GM21717 (cell line): ENCODE measurements around the gene AP5B1.

ENCODE experiments used
- ATAC-seq: cut with Tn5 transposase; IDR thresholded peaks from one replicate; pipeline ENCODE4 v1.9.1; 2021; ENCODE audit warnings: mild to moderate bottlenecking, moderate library complexity; ENCODE audit not compliant: unreplicated experiment

AP5B1 gene

GRCh38 chr11:65802841-65803240, 22.1 kb upstream of the AP5B1 start:
- ATAC-seq: peak; percentile 73

DNA sequence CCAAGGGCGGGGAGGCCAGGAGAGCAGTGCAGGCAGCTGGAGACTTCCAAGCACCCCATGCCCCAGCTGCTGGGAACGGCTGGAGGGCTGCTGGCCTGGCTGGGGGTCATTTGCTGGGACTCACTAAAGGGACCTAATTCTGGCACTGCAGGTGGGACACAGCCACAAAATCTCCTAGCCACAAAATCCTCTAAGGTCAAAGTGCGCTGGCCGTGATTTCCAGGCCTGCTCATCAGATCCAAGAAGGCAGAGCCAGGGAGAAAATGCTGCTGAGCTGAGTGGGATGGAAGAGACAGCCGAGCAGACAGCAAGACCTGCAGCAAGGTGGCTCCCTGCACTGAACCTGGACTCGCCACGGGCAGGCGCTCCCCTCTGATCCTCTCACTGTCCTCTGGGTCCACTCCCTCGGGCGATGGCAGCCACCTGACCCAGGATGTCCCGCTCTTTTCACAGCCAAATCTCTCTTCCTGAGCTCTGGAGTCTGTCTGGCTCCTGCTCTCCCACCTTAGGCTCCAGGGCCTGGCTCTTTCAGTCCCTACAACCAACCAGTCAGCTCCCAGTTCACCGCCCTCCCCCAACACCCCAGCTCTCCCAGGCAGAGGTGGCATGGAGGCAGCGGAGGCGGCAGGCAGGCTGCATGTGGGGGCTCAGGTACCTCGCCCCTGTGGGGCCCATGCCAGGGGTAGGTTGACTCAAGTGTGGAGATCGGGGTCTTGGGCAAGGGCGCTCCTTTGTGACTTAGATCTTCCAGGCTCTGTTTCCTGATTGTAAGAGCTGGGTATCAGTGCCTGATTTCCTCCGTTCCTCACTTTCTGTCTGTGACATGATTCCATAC, 20.6 kb upstream of the AP5B1 start:
- no peak for ATAC-seq

GRCh38 chr11:65798882-65799281, 18.1 kb upstream of the AP5B1 start:
- no peak for ATAC-seq

DNA sequence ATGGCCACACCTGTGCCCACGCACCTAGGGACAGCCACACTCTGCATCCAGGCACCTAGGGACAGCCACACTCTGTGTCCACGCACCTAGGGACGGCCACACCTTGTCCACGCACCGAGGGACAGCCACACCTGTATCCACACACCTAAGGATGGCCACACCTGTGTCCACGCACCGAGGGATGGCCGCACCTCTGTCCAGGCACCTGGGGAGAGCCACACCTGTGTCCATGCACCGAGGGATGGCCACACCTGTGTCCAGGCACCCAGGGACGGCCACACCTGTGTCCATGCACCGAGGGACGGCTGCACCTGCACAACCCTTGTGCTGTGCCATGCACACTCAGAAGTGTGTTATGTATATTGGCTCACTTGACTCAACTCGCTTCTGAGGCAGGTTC, 16.9 kb upstream of the AP5B1 start:
- ATAC-seq: no peak

DNA sequence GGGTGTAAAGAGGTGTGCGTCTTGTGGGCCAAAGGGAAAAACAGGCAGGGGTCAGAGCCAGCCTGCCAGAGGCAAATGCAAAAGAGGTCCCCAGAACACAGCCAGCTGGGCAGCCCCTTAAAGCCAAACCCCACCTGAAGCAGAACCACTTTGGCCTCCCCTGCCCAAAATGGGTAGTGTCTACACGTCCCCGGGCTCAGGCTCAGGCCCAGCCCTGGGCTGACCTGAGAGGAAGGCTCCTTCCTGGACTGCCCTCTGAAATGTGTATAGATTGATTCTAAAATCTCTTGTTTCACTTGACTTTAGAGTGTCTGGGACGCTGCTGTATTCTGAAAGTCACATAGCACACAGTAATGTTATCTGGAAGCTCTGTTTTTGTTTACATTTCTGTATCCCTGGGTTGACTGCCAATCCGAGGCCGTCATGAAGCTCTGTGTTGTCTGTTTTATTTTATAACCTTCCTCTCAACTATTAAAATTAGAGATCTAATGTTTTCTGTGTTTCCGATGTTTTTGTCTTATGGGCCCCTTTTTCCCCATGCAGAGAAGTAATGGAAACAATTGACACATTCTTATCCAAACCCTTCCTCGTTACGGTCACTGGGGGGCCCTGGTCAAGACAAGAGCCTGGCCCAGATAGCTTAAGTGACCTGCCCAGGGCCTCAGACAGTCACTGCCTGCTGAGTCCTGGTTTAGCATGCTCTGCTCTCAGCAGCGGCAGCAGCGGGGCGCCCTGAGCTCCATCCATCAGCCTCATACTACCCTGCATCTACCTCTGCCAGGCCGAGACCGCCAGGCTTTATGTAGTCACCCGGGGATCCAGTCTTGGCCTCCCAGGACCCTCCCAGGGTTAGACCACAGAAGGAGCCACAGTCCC, 16.2 kb upstream of the AP5B1 start:
- ATAC-seq: no peak

DNA sequence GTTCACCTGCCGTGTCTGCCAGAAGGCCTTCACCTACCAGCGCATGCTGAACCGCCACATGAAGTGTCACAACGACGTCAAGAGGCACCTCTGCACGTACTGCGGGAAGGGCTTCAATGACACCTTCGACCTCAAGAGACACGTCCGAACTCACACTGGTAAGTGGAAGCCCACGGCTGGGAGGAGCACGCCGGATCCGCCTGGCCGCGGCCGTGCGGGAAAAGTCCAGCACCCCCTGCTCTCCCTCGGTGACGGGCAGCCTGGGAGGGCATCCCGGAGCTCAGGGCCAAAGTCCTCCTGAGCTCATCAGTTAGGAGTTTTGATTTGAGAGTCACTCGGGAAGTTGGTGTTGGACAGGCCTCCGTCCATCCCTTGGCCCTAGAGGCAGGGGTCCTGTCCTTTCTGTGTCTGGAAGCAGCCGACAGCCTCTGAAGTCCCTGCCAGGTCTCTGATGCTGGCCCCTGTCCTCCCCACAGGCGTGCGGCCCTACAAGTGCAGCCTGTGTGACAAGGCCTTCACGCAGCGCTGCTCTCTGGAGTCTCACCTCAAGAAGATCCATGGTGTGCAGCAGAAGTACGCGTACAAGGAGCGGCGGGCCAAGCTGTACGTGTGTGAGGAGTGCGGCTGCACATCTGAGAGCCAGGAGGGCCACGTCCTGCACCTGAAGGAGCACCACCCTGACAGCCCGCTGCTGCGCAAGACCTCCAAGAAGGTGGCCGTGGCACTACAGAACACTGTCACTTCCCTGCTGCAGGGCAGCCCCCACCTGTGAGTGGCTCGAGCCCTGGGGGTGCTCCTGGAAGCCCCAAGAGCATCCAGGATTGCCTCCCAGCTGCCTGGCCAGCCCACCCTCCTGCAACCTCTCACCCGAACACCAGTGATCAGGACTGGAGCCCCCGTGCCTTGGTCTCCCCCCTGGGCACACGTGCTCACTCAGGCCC, 14.1 kb upstream of the AP5B1 start:
- no peak for ATAC-seq

DNA sequence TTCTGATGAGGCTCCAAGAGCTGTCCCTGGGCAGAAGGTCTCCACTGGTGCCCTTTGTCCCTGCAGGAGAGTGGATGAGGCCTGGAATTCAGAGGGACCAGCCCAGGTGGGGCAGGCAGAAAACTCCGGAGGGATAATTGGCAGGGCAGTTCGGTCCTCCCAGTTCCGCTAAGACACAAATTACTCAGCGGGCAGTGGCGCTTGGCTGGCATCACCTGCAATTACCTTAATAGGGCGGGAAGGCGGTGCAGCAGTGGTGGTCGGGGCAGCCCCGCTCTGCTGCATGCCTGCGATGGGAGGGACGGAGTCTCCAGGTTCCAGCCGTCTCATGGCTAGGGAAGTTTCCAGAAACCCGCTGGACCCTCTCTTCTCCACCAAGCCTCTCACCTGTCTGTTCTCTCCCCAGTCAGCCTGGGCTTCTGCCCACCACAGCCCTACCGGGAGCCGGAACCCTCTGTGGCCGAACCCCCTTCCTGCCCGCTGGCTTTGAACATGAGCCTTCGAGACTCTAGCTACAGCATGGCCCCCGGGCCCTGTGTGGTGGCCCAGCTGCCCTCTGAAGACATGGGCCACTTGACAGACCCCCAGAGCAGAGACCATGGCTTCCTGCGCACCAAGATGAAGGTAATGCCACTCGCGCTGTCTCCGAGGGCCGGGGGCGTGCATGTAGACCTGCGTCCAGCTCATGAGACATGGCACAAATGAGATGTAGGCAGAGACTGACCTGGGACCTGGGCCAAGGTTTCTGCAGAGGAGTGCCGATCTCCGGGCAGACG, 13.0 kb upstream of the AP5B1 start:
- no peak for ATAC-seq

DNA sequence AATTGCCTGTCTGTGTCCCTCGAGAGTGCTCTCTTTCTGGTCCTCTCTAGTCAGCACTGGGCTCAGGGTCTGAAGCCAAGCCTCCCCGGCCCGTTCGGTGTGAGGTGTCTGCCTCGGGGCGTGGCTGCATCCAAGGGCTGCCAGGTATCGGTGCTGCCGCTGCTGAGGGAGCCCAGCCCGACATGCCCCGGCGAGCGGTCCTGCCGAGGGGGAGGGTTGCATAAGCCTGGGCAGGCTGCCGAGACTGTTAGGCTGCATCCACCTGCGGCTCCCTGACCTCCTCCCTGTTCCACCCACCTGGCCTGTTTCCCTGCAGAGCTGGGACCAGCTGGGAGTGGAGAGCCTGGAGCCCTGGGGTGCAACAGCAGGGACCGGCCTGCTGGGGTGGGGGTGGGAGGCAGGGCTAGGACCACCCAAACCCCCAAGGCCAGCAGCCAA, 12.4 kb upstream of the AP5B1 start:
- ATAC-seq: no peak

DNA sequence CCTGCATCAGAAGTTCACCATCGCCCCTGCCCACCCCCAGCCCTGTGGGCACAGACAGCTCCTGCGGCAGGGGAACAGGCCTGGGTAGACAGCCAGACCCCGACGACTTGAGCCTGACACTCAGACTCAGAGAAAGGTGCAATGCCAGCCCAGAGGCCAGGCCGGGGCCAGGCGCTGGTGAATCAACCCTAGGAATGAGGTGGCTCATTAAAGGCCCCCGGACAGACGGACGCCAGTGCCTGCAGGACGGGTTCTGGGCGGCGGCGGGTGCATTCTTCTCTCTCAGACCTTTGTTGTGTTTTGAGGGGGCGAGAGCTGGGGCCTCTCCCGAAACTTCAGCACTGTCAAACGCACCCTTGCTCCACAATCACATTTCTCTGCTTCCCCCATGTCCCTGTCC, 11.7 kb upstream of the AP5B1 start:
- ATAC-seq: no peak

DNA sequence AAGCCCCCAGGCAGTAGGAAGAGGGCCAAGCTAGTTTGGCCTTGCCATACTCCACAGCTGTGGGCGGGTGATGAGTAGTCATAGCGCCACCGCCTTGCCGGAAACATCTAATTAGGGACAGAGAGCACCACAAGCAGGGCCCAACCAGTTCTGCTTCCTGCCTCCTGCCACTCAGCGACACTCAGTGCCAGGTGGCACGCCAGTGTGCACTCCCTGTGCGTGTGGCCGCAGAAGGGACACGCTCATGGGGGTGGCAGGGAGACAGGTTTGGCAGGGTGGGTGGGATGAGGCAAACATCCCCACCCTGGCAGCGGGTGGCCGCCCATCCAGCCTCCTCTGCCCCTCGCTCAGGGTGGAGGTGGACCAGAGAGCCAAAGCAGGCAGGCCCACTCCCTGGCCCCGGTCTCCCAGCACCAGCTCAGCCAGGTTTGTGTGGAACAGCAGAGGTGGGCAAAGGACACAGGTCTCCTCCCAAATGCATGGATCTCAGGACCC, 11.0 kb upstream of the AP5B1 start:
- ATAC-seq: no peak

GRCh38 chr11:65790902-65791650, 10.3 kb upstream of the AP5B1 start:
- ATAC-seq: no peak

GRCh38 chr11:65790104-65790901, 9.5 kb upstream of the AP5B1 start:
- ATAC-seq: no peak

- no peak for ATAC-seq
Measured at GRCh38 chr11:65789230-65790103, 8.7 kb upstream of the AP5B1 start.

GRCh38 chr11:65788821-65789220, 8.0 kb upstream of the AP5B1 start:
- no peak for ATAC-seq

GRCh38 chr11:65787649-65788622, 7.2 kb upstream of the AP5B1 start:
- ATAC-seq: no peak
